Astrocyte (in vitro differentiated cells and primary cell): ENCODE data around the gene ANAPC1. TPM values are rescaled to one million over a fixed set of nuclear protein-coding genes. Genes with fewer than 3 reads are reported as not detected.
"Not testable (repeated sequence)": the region's sequence is repeated elsewhere in the genome, so short reads cannot be mapped to it uniquely, and the experiment has no call there.

Experiments used
- DNase-seq: peaks from one replicate; pipeline ENCODE4 v3.0.0-alpha.2; 2010; ENCODE audit warnings: low read depth
- FAIRE-seq: peaks from 2 replicates; lab custom pipeline; 2011; peaks lifted over from hg19 to GRCh38; lab: Jason Lieb, UNC
- H2AFZ ChIP-seq: 2 replicates; pipeline ENCODE4 v1.6.0; 2012; ENCODE audit warnings: low read depth, low read length, inconsistent platforms
- H3K27ac ChIP-seq: 2 replicates; pipeline ENCODE4 v1.5.1; 2011; ENCODE audit warnings: low read depth, low read length, inconsistent platforms
- H3K27me3 ChIP-seq: 2 replicates; pipeline ENCODE4 v1.6.0; 2011; ENCODE audit warnings: low read length, inconsistent platforms; ENCODE audit not compliant: insufficient read depth
- H3K36me3 ChIP-seq: 2 replicates; pipeline ENCODE4 v1.5.1; 2011; ENCODE audit warnings: low read length, inconsistent platforms; ENCODE audit not compliant: insufficient read depth
- H3K4me1 ChIP-seq: 2 replicates; pipeline ENCODE4 v1.5.1; 2011; ENCODE audit warnings: low read length, inconsistent platforms; ENCODE audit not compliant: insufficient read depth
- H3K4me2 ChIP-seq: 2 replicates; pipeline ENCODE4 v1.6.0; 2012; ENCODE audit warnings: low read length, inconsistent platforms
- H3K4me3 ChIP-seq: 2 replicates; pipeline ENCODE4 v1.5.1; 2011; ENCODE audit warnings: low read depth, mild to moderate bottlenecking, low read length, inconsistent platforms; ENCODE audit not compliant: insufficient read depth
- H3K79me2 ChIP-seq: 2 replicates; pipeline ENCODE4 v1.6.0; 2012; ENCODE audit warnings: mild to moderate bottlenecking, low read length, inconsistent platforms; ENCODE audit not compliant: insufficient read depth
- H3K9ac ChIP-seq: 2 replicates; pipeline ENCODE4 v1.6.0; 2012; ENCODE audit warnings: mild to moderate bottlenecking, low read length, inconsistent platforms
- H3K9me3 ChIP-seq: 2 replicates; pipeline ENCODE4 v1.5.1; 2012; ENCODE audit warnings: low read depth, mild to moderate bottlenecking, low read length, inconsistent platforms; ENCODE audit not compliant: insufficient read depth
- H4K20me1 ChIP-seq: 2 replicates; pipeline ENCODE4 v1.6.0; 2012; ENCODE audit warnings: low read length, inconsistent platforms; ENCODE audit not compliant: insufficient read depth
- H3K27ac Mint-ChIP-seq: one replicate; pipeline ENCODE4 v1.8.0; 2021; ENCODE audit warnings: mild to moderate bottlenecking, mixed read lengths; ENCODE audit not compliant: unreplicated experiment
- H3K27me3 Mint-ChIP-seq: one replicate; pipeline ENCODE4 v1.8.0; 2021; ENCODE audit warnings: low read depth, mixed read lengths; ENCODE audit not compliant: unreplicated experiment
- H3K36me3 Mint-ChIP-seq: one replicate; pipeline ENCODE4 v1.8.0; 2021; ENCODE audit warnings: low read depth, mixed read lengths; ENCODE audit not compliant: unreplicated experiment
- H3K4me1 Mint-ChIP-seq: one replicate; pipeline ENCODE4 v1.8.0; 2021; ENCODE audit warnings: low read depth, mixed read lengths; ENCODE audit not compliant: unreplicated experiment
- H3K4me3 Mint-ChIP-seq: one replicate; pipeline ENCODE4 v1.8.0; 2021; ENCODE audit warnings: mild to moderate bottlenecking, moderate library complexity, mixed read lengths; ENCODE audit not compliant: unreplicated experiment
- H3K9me3 Mint-ChIP-seq: one replicate; pipeline ENCODE4 v1.8.0; 2021; ENCODE audit warnings: mild to moderate bottlenecking, mixed read lengths; ENCODE audit not compliant: unreplicated experiment
- total RNA-seq: library from RNA; stranded (reverse); gene quantifications from 2 replicates; pipeline ENCODE4 v1.2.1, GENCODE V29; 2021

Gene ANAPC1
- total RNA-seq, 1 donor from 2014 or later, result 40.7 TPM

- not testable (repeated sequence) for FAIRE-seq
Observed at GRCh38 chr2:111784081-111784480, 99.9 kb downstream of the ANAPC1 start.

GRCh38 chr2:111782195-111782594 is 101.8 kb downstream of the ANAPC1 start:
- H4K20me1 ChIP-seq, FAIRE-seq, H3K36me3 ChIP-seq, H3K27me3 ChIP-seq, DNase-seq, H3K9ac ChIP-seq, H3K4me1 ChIP-seq, H3K9me3 ChIP-seq, H3K9me3 Mint-ChIP-seq, H3K27ac Mint-ChIP-seq, H3K4me1 Mint-ChIP-seq, H3K4me3 Mint-ChIP-seq, H3K4me2 ChIP-seq, H3K79me2 ChIP-seq, H3K27ac ChIP-seq, H2AFZ ChIP-seq, H3K36me3 Mint-ChIP-seq, H3K4me3 ChIP-seq, H3K27me3 Mint-ChIP-seq: not testable (repeated sequence)

More at GRCh38 chr2:111784081-111784480, 99.9 kb downstream of the ANAPC1 start:
- not testable (repeated sequence) for H2AFZ ChIP-seq, H3K27ac Mint-ChIP-seq, H3K9me3 ChIP-seq, H3K27me3 Mint-ChIP-seq, H3K9ac ChIP-seq, H4K20me1 ChIP-seq, H3K36me3 Mint-ChIP-seq, H3K27ac ChIP-seq, H3K4me1 ChIP-seq, H3K4me1 Mint-ChIP-seq, H3K4me3 ChIP-seq, H3K27me3 ChIP-seq, H3K9me3 Mint-ChIP-seq, H3K4me3 Mint-ChIP-seq, H3K79me2 ChIP-seq, H3K36me3 ChIP-seq, DNase-seq, H3K4me2 ChIP-seq

GRCh38 chr2:111781443-111782094 is 102.4 kb downstream of the ANAPC1 start:
- H3K9me3 Mint-ChIP-seq, DNase-seq, H3K4me3 Mint-ChIP-seq, H3K4me2 ChIP-seq, H3K4me1 Mint-ChIP-seq, H2AFZ ChIP-seq, H4K20me1 ChIP-seq, FAIRE-seq, H3K79me2 ChIP-seq, H3K27me3 ChIP-seq, H3K36me3 ChIP-seq, H3K4me1 ChIP-seq, H3K27me3 Mint-ChIP-seq, H3K9ac ChIP-seq, H3K4me3 ChIP-seq, H3K9me3 ChIP-seq, H3K36me3 Mint-ChIP-seq, H3K27ac ChIP-seq, H3K27ac Mint-ChIP-seq: not testable (repeated sequence)

- not testable (repeated sequence) for H3K4me3 Mint-ChIP-seq, H3K4me3 ChIP-seq, H3K36me3 Mint-ChIP-seq, H3K4me2 ChIP-seq, H3K27me3 ChIP-seq, H3K4me1 Mint-ChIP-seq, H3K27ac Mint-ChIP-seq, DNase-seq, H2AFZ ChIP-seq, H4K20me1 ChIP-seq, FAIRE-seq, H3K9ac ChIP-seq, H3K4me1 ChIP-seq, H3K27ac ChIP-seq, H3K79me2 ChIP-seq, H3K27me3 Mint-ChIP-seq, H3K9me3 Mint-ChIP-seq, H3K36me3 ChIP-seq, H3K9me3 ChIP-seq
Observed at GRCh38 chr2:111777155-111777554, 106.8 kb downstream of the ANAPC1 start.

- not testable (repeated sequence) for H3K27ac Mint-ChIP-seq, H3K9me3 ChIP-seq, H3K4me3 Mint-ChIP-seq, H3K9me3 Mint-ChIP-seq, H3K27me3 ChIP-seq, DNase-seq, H3K4me2 ChIP-seq, H2AFZ ChIP-seq, H3K36me3 ChIP-seq, H3K4me1 ChIP-seq, H3K36me3 Mint-ChIP-seq, H3K4me3 ChIP-seq, H3K27ac ChIP-seq, H3K4me1 Mint-ChIP-seq, H3K79me2 ChIP-seq, H3K27me3 Mint-ChIP-seq, FAIRE-seq, H4K20me1 ChIP-seq, H3K9ac ChIP-seq
Observed at GRCh38 chr2:111776296-111776695, 107.7 kb downstream of the ANAPC1 start.

- H3K4me2 ChIP-seq, H3K27me3 ChIP-seq, H3K4me1 ChIP-seq, H3K27me3 Mint-ChIP-seq, H3K36me3 Mint-ChIP-seq, H3K4me1 Mint-ChIP-seq, H3K4me3 Mint-ChIP-seq, H3K27ac Mint-ChIP-seq, H3K4me3 ChIP-seq, H3K27ac ChIP-seq, H2AFZ ChIP-seq, DNase-seq, H3K79me2 ChIP-seq, H3K9ac ChIP-seq, H3K36me3 ChIP-seq, H4K20me1 ChIP-seq, H3K9me3 Mint-ChIP-seq, H3K9me3 ChIP-seq: not testable (repeated sequence)
- peak; percentile 13 for FAIRE-seq
Observed at GRCh38 chr2:111772180-111772579, 111.8 kb downstream of the ANAPC1 start.
